Fibroblast of the aortic adventitia (primary cell): Measurements from ENCODE around the gene MEF2C. TPM values are rescaled to one million over a fixed set of nuclear protein-coding genes. Genes with fewer than 3 reads are reported as not detected.

Experiments used
- DNase-seq: peaks from one replicate; pipeline ENCODE4 v3.0.0-alpha.2; 2010; ENCODE audit warnings: low read depth
- H3K4me3 ChIP-seq: 2 replicates; pipeline ENCODE4 v1.5.1; 2011; ENCODE audit warnings: low read depth, mild to moderate bottlenecking, control low read depth, low read length, moderate library complexity
- CTCF ChIP-seq: IDR thresholded peaks from 2 replicates; pipeline ENCODE4 v1.5.1; 2011; ENCODE audit warnings: mild to moderate bottlenecking, low read length, control low read depth, inconsistent platforms; ENCODE audit not compliant: insufficient read depth
- total RNA-seq: library from RNA; depleted of rRNA; stranded (reverse); fragments of >200 nt; gene quantifications from 2 replicates; pipeline ENCODE4 v1.2.3, GENCODE V29; 2012; ENCODE audit warnings: low replicate concordance

MEF2C gene
- total RNA-seq, 1 donor = 38.6 TPM

GRCh38 chr5:88741964-88742363 is 141.0 kb downstream of the MEF2C start:
- DNase-seq = no peak
- no peak overlapping the region for H3K4me3 ChIP-seq
- no peak for TF ChIP-seq CTCF

- no peak for TF ChIP-seq CTCF
- H3K4me3 ChIP-seq = no peak overlapping the region
- no peak for DNase-seq
Observed at GRCh38 chr5:88740604-88741185, 142.3 kb downstream of the MEF2C start.

GRCh38 chr5:88736494-88736893 is 146.5 kb downstream of the MEF2C start:
- TF ChIP-seq CTCF = no peak

GRCh38 chr5:88734983-88735382 is 148.0 kb downstream of the MEF2C start:
- no peak for DNase-seq
- no peak overlapping the region for H3K4me3 ChIP-seq
- TF ChIP-seq CTCF = no peak

More at GRCh38 chr5:88736494-88736893, 146.5 kb downstream of the MEF2C start:
- DNase-seq = no peak
- no peak overlapping the region for H3K4me3 ChIP-seq

- no peak for DNase-seq
- no peak overlapping the region for H3K4me3 ChIP-seq
- TF ChIP-seq CTCF = no peak
Observed at GRCh38 chr5:88734191-88734640, 148.8 kb downstream of the MEF2C start.

GRCh38 chr5:88732862-88733261 is 150.1 kb downstream of the MEF2C start:
- TF ChIP-seq CTCF = no peak
- no peak for DNase-seq
- no peak overlapping the region for H3K4me3 ChIP-seq

GRCh38 chr5:88732181-88732633 is 150.8 kb downstream of the MEF2C start:
- TF ChIP-seq CTCF = no peak
- H3K4me3 ChIP-seq = no peak overlapping the region
- DNase-seq = peak; percentile 54
